Dermis microvascular lymphatic vessel endothelial cell (primary cell): ENCODE results near the gene ZNF784. TPM values are rescaled to one million over a fixed set of nuclear protein-coding genes. Genes with fewer than 3 reads are reported as not detected.

Experiments used
- DNase-seq, 2 donors: peaks; one replicate each; pipeline versions ENCODE4 v3.0.0 to v3.0.0-alpha.2; 2010; ENCODE audit warnings: low read depth in 2 of 2
- total RNA-seq: library from RNA; depleted of rRNA; stranded (reverse); fragments of >200 nt; gene quantifications from 2 replicates; pipeline ENCODE4 v1.2.1, GENCODE V29; 2014

Gene ZNF784
- 3.3 and 4.9 TPM in 2 replicates for total RNA-seq

GRCh38 chr19:55624109-55625003 lies at the start of gene ZNF784:
Gene ZNF784, minus strand, starts transcription at chr19:55624566. Its CDS starts 5 bp downstream, at chr19:55624561.
- peak; percentile 84 to 92 for DNase-seq

GRCh38 chr19:55673889-55674288 lies 49.5 kb upstream of the ZNF784 start:
- DNase-seq = no peak

GRCh38 chr19:55673465-55673864 lies 49.1 kb upstream of the ZNF784 start:
- DNase-seq = no peak

DNA sequence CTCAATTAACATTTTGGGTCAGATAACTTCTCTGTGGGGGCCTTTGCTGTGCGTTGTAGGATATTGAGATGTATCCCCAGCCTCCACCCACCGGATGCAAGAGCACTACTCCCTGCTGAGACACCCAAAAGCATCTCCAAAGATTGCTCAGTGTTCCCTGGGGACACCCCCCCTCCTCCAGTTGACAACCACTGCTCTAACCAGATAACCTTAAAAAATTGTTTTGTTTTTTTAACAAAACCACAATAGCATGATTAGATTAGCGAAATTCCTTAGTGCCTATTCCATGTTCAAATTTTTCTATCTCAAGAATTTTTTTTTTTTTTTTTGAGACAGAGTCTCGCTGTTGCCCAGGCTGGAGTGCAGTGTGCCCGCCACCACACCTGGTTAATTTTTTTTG lies 48.1 kb upstream of the ZNF784 start:
- DNase-seq = no peak

GRCh38 chr19:55671054-55671378 lies 46.6 kb upstream of the ZNF784 start:
- no peak for DNase-seq

DNA sequence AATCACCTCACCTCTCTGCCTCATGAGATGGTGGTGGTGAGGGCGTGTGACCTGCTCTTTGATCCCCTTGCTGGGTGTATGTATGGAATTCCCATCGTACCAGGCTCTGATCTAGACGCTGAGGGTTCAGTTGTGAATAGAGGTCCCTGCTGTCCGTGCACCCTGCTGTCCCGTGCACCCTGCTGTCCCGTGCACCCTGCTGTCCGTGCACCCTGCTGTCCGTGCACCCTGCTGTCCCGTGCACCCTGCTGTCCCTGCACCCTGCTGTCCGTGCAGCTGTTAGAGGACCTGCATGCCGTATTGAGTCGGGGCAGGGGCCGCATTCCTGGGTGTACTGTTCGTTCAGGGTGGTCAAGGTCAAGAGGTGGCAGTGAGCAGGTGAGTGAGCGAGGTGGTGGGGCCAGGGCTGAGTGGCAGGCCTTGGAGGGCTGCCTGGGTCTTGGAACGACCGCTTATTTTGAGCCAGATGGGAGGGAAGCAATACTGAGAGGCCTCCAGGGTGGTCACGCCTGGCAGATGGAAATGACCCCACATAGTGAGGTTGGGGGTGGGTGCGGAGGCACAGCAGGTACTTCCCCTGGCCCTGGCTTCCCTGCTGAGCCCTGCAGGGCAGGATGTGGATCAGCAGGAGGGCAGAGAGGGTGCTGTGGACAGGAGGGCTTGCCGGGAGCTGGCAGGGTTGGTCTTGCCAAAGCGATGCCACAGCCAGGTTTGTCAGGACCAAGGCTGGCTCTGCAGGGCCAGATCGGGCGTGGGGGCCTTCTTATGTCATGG lies 46.1 kb upstream of the ZNF784 start:
- peak in 1 of 2 donors; percentile 41 for DNase-seq

- DNase-seq = no peak
Measured at GRCh38 chr19:55669418-55670279, 45.3 kb upstream of the ZNF784 start.

DNA sequence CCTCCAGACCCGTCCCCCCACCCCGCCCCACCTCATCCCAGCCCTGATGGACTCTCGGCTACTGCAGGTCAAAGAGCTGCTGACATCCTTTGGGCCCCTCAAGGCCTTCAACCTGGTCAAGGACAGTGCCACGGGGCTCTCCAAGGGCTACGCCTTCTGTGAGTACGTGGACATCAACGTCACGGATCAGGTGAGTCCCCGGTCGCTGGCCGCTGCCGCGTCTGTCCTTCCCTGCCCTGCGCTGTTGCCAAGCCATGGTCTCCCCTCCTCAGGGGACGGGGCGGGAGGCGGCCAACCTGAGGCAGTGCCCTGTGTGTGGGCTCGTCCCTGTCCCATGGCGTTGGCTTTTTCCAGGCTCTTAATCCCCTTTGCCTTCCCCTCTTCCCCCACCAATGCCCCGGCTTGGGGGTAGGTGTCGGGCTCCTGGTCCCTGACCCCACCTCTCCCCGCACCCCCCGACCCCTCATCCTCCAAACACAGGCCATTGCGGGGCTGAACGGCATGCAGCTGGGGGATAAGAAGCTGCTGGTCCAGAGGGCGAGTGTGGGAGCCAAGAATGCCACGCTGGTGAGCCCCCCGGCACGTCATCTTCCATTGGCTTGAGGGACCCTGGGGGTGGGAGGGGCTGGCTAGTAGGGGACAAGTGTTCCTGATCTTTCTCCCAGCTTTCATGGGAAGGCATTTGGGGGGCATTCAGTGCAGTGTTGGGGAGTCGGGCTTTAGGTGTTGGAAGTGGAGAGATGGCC lies 44.4 kb upstream of the ZNF784 start:
- DNase-seq = no peak

DNA sequence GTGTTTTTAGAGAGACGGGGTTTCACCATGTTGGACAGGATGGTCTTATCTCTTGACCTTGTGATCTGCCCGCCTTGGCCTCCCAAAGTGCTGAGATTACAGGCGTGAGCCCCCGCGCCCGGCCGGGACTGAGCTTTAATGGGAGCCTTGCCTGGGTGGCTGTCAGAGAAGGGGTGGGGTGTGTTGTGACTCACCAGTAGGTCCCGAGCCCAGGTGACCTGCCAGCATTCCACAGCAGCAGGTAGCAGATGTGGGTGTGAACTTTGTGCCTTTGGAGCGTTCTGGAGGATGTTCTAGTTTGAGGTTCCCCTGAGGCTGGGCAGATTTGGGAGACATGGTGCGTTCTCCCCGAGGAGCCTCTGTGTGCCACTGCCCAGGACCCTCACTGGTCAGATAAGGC lies 43.6 kb upstream of the ZNF784 start:
- DNase-seq = no peak

DNA sequence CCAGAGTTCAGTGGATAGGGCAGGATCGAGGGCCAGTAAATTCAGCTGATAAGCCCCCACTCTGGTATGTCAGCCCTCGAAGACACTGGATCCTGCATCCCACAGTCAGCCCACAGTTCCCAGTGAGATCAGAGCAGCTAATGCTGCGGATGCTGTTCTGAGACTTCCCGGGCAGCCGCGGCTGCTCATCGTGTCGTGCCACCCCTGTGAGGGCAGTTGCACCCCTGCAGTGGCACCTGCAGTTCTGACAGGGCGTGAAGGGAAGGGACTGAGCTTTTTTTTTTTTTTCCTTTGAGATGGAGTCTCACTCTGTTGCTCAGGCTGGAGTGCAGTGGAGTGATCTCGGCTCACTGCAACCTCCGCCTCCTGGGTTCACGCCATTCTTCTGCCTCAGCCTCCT lies 43.1 kb upstream of the ZNF784 start:
- no peak for DNase-seq

DNA sequence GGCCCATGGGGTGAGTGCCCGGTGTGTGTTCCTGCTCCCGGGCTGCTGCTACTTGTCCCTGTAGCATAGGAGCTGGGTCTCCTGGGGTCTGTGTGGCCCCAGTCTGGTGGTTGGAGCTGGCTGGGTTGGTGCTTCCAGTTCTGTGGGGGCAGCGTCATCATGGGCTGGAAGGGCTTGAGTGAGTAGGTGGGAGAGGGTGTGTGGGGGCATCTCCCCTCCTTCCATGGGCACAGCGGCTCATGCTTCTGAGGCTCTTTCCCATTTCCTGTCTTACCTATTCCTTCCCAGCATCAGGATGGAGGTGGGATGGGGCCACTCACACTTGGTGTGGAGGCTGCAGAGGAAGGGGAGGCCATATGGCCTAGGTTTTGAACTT lies 42.6 kb upstream of the ZNF784 start:
- DNase-seq = no peak

GRCh38 chr19:55666343-55667005 lies 42.1 kb upstream of the ZNF784 start:
- no peak for DNase-seq

GRCh38 chr19:55663846-55664536 lies 39.6 kb upstream of the ZNF784 start:
- DNase-seq = no peak

- DNase-seq = no peak
Measured at GRCh38 chr19:55661826-55662225, 37.5 kb upstream of the ZNF784 start.

GRCh38 chr19:55660991-55661390 lies 36.6 kb upstream of the ZNF784 start:
- DNase-seq = no peak

DNA sequence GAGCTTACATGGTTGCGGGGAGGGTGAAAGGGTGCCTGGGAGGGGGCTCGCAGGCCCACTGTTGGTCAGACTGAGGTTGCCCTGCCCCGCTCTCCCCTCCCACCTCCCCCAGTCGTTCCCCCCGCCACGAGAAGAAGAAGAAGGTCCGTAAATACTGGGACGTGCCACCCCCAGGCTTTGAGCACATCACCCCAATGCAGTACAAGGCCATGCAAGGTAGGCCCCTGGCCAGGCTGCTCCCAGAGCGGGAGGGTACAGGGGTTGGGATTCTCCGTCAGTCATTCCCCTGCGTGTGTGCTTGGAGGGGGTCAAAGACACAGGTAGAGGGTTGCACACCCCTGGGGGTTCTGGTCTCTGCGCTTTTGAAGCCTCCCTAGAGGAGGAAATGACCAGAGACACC lies 36.0 kb upstream of the ZNF784 start:
- no peak for DNase-seq

DNA sequence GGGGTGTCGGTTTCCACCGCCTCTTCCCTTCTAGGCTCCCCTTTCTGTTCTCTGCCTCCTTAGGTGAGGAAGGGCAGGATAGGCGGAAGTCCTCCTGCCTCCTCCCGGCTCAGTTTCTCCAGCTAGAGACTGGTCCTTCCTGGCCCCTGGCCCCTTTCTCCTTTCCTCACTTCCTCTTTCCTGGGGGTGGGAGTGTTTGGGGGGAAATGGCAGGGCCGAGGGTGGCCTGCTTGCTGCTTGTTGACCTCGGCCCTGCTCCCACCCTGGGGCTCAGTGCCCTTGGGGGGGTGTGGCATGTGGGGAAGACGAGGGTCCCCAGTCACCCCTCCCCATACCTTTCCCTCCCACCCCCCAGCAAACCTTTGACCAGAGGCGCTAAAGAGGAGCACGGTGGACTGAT lies 35.5 kb upstream of the ZNF784 start:
- DNase-seq = no peak

DNA sequence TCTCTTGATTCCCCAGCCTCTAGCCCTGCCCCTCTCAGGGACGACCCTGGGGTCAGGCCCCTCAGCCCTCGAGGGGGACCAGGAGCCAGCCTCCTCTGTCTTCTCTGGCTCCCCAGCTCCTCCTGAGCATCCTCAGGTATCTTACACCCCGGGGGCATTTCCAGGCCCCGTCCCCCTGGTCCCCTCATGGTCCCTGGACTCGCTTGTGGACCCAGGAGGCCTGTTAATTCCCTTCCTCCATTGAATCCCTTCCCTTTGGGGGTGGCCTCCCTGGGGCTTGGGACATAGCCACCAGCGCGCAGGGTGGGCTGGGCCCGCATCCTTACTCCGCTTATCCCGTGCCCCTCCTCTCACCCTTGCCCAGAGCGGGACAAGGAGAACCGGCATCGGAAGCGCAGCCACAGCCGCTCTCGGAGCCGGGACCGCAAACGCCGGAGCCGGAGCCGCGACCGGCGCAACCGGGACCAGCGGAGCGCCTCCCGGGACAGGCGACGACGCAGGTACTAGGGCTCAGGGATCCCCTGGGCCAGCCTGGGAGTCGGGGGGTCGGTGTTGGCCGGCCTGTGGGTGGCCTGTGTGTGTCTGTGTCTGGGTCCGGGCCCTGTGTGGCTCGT lies 34.6 kb upstream of the ZNF784 start:
- no peak for DNase-seq

DNA sequence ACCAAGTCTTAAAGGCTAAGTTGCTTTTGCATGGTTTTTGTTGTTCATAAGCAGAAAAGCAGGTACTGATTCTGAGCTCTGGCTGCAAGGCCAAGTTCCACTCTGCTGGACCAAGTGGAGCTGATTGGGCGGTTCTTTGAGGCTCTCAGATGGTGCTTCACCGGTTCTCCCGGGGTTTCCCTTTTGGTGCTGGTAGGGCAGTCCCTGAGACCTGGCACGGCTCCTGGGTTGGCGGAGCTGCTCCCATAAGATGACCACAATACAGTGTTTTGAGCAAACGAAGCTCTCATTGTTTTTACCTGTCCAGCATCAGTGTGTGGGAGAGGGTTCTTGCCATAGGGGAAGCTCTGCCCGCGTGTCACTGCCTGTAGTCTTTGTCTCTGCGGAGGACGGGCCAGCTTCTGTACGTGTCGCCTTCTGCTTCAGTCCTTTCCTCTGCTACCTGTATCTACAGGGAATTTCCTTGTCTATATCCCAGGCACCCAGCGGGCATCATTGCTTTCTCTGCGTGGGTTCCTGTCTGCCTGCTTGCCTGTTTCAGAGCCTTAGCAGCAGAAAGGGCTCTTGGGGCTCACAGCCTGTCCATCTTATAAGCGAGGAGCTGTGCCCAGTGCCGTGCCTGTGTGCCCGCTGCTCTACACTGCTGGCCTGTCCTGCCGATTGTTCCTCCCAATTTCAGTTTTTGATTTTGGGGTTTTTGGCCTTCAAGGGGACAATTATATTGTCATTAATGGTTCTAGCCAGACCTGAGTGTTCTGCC lies 32.8 kb upstream of the ZNF784 start:
- peak in 1 of 2 donors; percentile 30 for DNase-seq
